ENCODE measurements around the gene RPS3. TPM values are rescaled to one million over a fixed set of nuclear protein-coding genes. Genes with fewer than 3 reads are reported as not detected.

RPS3 gene
- polyA plus RNA-seq, 1 of the 3 experiments (the other 2 are of a cell fraction) = 4,540 TPM

GRCh38 chr11:75387736-75388294 is 11.5 kb upstream of the RPS3 start:
- H3K27me3 ChIP-seq (ENCODE audit: insufficient read depth) = no peaks in the 10 kb centered on the region
- no peak overlapping the region for H3K27ac ChIP-seq (ENCODE audit: low read depth in 2 of 2, low read length in 1 of 2)
- H3F3A ChIP-seq (replicated peaks; ENCODE audit: insufficient read depth) = no peaks in the 10 kb centered on the region
- TF ChIP-seq GATA2 (CRISPR knock-in tag; IDR thresholded peaks at IDR 0.05) (no peak), FOSL2 (IDR thresholded peaks at IDR 0.05; ENCODE audit: borderline replicate concordance, low read depth) (no peak), RXRA (IDR thresholded peaks at IDR 0.05; ENCODE audit: borderline replicate concordance, low read depth) (no peak)
- TF ChIP-seq, protein P1, sequence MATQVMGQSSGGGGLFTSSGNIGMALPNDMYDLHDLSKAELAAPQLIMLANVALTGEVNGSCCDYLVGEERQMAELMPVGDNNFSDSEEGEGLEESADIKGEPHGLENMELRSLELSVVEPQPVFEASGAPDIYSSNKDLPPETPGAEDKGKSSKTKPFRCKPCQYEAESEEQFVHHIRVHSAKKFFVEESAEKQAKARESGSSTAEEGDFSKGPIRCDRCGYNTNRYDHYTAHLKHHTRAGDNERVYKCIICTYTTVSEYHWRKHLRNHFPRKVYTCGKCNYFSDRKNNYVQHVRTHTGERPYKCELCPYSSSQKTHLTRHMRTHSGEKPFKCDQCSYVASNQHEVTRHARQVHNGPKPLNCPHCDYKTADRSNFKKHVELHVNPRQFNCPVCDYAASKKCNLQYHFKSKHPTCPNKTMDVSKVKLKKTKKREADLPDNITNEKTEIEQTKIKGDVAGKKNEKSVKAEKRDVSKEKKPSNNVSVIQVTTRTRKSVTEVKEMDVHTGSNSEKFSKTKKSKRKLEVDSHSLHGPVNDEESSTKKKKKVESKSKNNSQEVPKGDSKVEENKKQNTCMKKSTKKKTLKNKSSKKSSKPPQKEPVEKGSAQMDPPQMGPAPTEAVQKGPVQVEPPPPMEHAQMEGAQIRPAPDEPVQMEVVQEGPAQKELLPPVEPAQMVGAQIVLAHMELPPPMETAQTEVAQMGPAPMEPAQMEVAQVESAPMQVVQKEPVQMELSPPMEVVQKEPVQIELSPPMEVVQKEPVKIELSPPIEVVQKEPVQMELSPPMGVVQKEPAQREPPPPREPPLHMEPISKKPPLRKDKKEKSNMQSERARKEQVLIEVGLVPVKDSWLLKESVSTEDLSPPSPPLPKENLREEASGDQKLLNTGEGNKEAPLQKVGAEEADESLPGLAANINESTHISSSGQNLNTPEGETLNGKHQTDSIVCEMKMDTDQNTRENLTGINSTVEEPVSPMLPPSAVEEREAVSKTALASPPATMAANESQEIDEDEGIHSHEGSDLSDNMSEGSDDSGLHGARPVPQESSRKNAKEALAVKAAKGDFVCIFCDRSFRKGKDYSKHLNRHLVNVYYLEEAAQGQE (IDR thresholded peaks at IDR 0.05; ENCODE audit: low read depth, low read length) = no peak
- no peak overlapping the region for H2AFZ ChIP-seq (ENCODE audit: low read depth)
- no peaks in the 10 kb centered on the region for H3K9me3 ChIP-seq
- ChIA-PET CTCF (interaction anchor here (0.5 to 24.8 kb wide), 38 partner anchors 9 to 277 kb away, joined by 3 to 701 read pairs (median 4); partner anchors contain the start of genes GDPD5, KLHL35 and RPS3), POLR2A (interaction anchor here (0.8 kb wide), 1 partner anchor 108 kb away, joined by 3 read pairs; no protein-coding TSS in a partner anchor)
- no peak overlapping the region for H3K9ac ChIP-seq
- H4K20me1 ChIP-seq (ENCODE audit: insufficient read depth) = no peaks in the 10 kb centered on the region
- no peaks in the 10 kb centered on the region for H3K79me2 ChIP-seq (ENCODE audit: insufficient read depth)
- DNase-seq = no peak
- H3K4me3 ChIP-seq (ENCODE audit: low read depth in 2 of 2, low read length in 1 of 2) = no peak overlapping the region
- no peak overlapping the region for H3K4me2 ChIP-seq
- 53% methylated on average over 3 of the region's 3 CpGs for WGBS (ENCODE audit: low lambda C conversion rate)
- H3K36me3 ChIP-seq (replicated peaks in 1 of 2; ENCODE audit: control insufficient read depth in 1 of 2, insufficient read depth in 2 of 2, low read length in 1 of 2) = no peaks in the 10 kb centered on the region
- peaks cover 0 to 9% of the 10 kb centered on the region in 2 experiments; a peak in 1 of 4 replicates for H3K4me1 ChIP-seq (ENCODE audit: control insufficient read depth in 1 of 2, insufficient read depth in 2 of 2, low read depth in 1 of 2, low read length in 1 of 2)
- H3K9me2 ChIP-seq = no peaks in the 10 kb centered on the region

DNA sequence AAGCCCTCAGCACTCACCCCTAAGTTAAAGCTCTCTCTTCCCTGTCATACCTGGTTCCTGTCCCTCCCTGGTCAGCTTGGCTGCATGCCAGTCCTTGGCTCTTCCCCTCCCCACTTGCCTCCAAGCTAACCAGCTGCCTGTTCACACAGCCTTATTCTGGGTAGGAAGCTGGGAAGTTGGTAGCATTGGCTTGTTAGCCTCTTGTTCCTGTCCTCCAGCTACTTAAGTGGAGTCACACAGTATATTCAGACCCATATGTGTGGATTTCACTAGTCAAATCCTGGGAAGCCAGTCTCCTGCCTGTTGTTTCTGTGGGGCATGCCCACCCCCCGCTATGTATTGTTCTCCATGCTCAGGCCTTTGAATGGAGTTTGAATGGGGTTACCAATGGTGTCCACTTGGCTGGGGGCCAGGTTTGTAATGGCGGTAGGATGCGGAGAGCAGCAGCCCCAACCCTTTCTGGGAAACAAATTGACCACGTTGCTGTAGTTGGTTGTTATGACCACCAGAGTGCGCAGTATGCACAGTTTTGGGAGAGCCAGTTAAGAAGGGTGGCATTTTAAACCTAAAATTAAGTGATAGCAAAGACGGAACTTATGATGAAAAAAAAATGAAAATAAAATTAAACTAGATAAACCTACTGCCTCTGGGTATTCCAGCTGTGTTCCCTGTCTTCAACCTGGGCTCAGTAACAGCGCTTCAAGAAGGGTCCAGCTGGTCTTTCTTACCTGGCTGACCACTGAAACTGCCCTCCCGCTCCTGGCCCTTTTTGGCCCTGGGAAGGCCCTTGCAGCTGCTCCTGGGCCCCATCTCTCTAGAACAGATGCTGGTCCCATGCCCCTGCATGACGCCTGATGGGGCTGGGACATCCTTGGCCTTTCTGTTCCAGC is 10.7 kb upstream of the RPS3 start:
- ChIA-PET POLR2A (interaction anchor here (0.8 to 0.9 kb wide), 2 partner anchors 39 to 109 kb away, joined by 3 read pairs; no protein-coding TSS in a partner anchor), CTCF (interaction anchor here (0.5 to 24.8 kb wide), 57 partner anchors 9 to 459 kb away, joined by 3 to 701 read pairs (median 4); partner anchors contain the start of genes GDPD5, KLHL35 and RPS3)
- Histone ChIP-seq H4K20me1 (ENCODE audit: insufficient read depth) (no peaks in the 10 kb centered on the region), H3K9ac (no peak overlapping the region), H3K79me2 (ENCODE audit: insufficient read depth) (no peaks in the 10 kb centered on the region), H3K9me2 (no peaks in the 10 kb centered on the region), H2AFZ (ENCODE audit: low read depth) (0 out of 2 replicates have a peak overlapping the region, but pooled peaks have one; percentile 48), H3K4me2 (no peak overlapping the region), H3K36me3 (replicated peaks in 1 of 2; ENCODE audit: control insufficient read depth in 1 of 2, insufficient read depth in 2 of 2, low read length in 1 of 2) (no peaks in the 10 kb centered on the region), H3K27me3 (ENCODE audit: insufficient read depth) (no peaks in the 10 kb centered on the region), H3K27ac (ENCODE audit: low read depth in 2 of 2, low read length in 1 of 2) (no peak overlapping the region), H3F3A (replicated peaks; ENCODE audit: insufficient read depth) (no peaks in the 10 kb centered on the region), H3K4me3 (ENCODE audit: low read depth in 2 of 2, low read length in 1 of 2) (peak overlapping the region in 1 of 2 experiments; percentile 35; a peak in 1 of 4 replicates), H3K4me1 (ENCODE audit: control insufficient read depth in 1 of 2, insufficient read depth in 2 of 2, low read depth in 1 of 2, low read length in 1 of 2) (peaks cover 0 to 9% of the 10 kb centered on the region in 2 experiments; a peak in 1 of 4 replicates), H3K9me3 (no peaks in the 10 kb centered on the region)
- TF ChIP-seq SMC3 (IDR thresholded peaks at IDR 0.05; ENCODE audit: low read depth, low read length) (peak; percentile 83), CTCF (IDR thresholded peaks at IDR 0.05) (peak; percentile 89), YY1 (IDR thresholded peaks at IDR 0.05; ENCODE audit: low read depth) (peak; percentile 74; the same call in 1 of the 2 replicates), RAD21 (IDR thresholded peaks at IDR 0.05; ENCODE audit: low read length) (peak; percentile 91), CHD2 (IDR thresholded peaks at IDR 0.05; ENCODE audit: low read length, partially characterized antibody) (no peak), MXI1 (IDR thresholded peaks at IDR 0.05; ENCODE audit: low read depth, low read length) (0 out of 2 replicates have a peak, but pooled peaks have one; percentile 31), MAX (IDR thresholded peaks at IDR 0.05; ENCODE audit: low read depth) (peak; percentile 28; the same call in 1 of the 2 replicates), NFIC (IDR thresholded peaks at IDR 0.05; ENCODE audit: borderline replicate concordance) (peak; percentile 80)
- TF ChIP-seq, protein P2, sequence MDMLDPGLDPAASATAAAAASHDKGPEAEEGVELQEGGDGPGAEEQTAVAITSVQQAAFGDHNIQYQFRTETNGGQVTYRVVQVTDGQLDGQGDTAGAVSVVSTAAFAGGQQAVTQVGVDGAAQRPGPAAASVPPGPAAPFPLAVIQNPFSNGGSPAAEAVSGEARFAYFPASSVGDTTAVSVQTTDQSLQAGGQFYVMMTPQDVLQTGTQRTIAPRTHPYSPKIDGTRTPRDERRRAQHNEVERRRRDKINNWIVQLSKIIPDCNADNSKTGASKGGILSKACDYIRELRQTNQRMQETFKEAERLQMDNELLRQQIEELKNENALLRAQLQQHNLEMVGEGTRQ (IDR thresholded peaks at IDR 0.05; ENCODE audit: borderline replicate concordance, low read depth, low read length) = no peak
- DNase-seq = peak; percentile 85
- 24% methylated on average over 9 of the region's 9 CpGs for WGBS (ENCODE audit: low lambda C conversion rate)
